ENCODE results near the gene CELSR1.

GRCh38 chr22:46491946-46492345 is 45.5 kb downstream of the CELSR1 start:
- TF ChIP-seq ZBTB33 (CRISPR knock-in tag; IDR thresholded peaks at IDR 0.05) (no peak), ZBTB49 (CRISPR knock-in tag; IDR thresholded peaks at IDR 0.05; ENCODE audit: borderline replicate concordance) (no peak), GABPA (IDR thresholded peaks at IDR 0.05; ENCODE audit: low read depth, low read length) (no peak), GABPA (CRISPR knock-in tag; IDR thresholded peaks at IDR 0.05; ENCODE audit: low read depth) (no peak), ZNF24 (IDR thresholded peaks at IDR 0.05) (no peak), ZFP37 (CRISPR knock-in tag; IDR thresholded peaks at IDR 0.05; ENCODE audit: borderline replicate concordance) (no peak), CTCF (CRISPR knock-in tag; IDR thresholded peaks at IDR 0.05) (no peak)
